CD4-positive, alpha-beta T cell (primary cell): Measurements from ENCODE around the gene PGM2L1. TPM values are rescaled to one million over a fixed set of nuclear protein-coding genes. Genes with fewer than 3 reads are reported as not detected.

ENCODE experiments used
- ATAC-seq: fragments of 200-7000 bp; cut with Tn5 transposase; one replicate; pipeline ENCODE4 v1.10.0; 2022; ENCODE audit warnings: mild to moderate bottlenecking; ENCODE audit not compliant: poor library complexity
- CTCF ChIA-PET: fragments of 350-600 bp; sonication (Branson Sonifier 250); formaldehyde crosslinking; loops from one replicate; lab custom pipeline; 2021; ENCODE audit warnings: antibody characterized with exemption, inconsistent platforms; lab: Charles Lee
- POLR2A ChIA-PET: fragments of 350-600 bp; sonication (Branson Sonifier 250); formaldehyde crosslinking; loops from one replicate; lab custom pipeline; 2021; ENCODE audit warnings: antibody characterized with exemption, inconsistent platforms; lab: Charles Lee
- DNase-seq, 14 experiments: peaks; one replicate each; pipeline ENCODE4 v3.0.0-alpha.2; 2013 to 2020; ENCODE audit warnings: mixed read lengths in 2 of 14
- H3K27ac ChIP-seq, 2 donors: one replicate each; pipeline versions ENCODE4 v1.5.1 to v1.7.0; 2013; ENCODE audit warnings: low read length in 2 of 2, low read depth in 1 of 2, mild to moderate bottlenecking in 1 of 2
- H3K27me3 ChIP-seq, 2 experiments: 1 replicate in 1 of 2; 2 replicates in 1 of 2; pipeline versions ENCODE4 v1.6.1 to v1.7.0; 2013; ENCODE audit warnings: low read length in 2 of 2, control low read depth in 1 of 2, mild to moderate bottlenecking in 1 of 2, moderate library complexity in 1 of 2; ENCODE audit not compliant: insufficient read depth in 2 of 2, control insufficient read depth in 1 of 2
- H3K36me3 ChIP-seq: one replicate; pipeline ENCODE4 v1.6.1; 2013; ENCODE audit warnings: low read length, control low read depth; ENCODE audit not compliant: insufficient read depth
- H3K4me1 ChIP-seq: one replicate; pipeline ENCODE4 v1.6.1; 2013; ENCODE audit warnings: low read length, control low read depth; ENCODE audit not compliant: insufficient read depth
- H3K4me3 ChIP-seq: one replicate; pipeline ENCODE4 v1.5.1; 2013; ENCODE audit warnings: mild to moderate bottlenecking, low read length, moderate library complexity
- H3K9me3 ChIP-seq, 2 experiments: 1 replicate in 1 of 2; 2 replicates in 1 of 2; pipeline versions ENCODE4 v1.6.1 to v1.7.0; 2013; ENCODE audit warnings: low read length in 2 of 2, mild to moderate bottlenecking in 2 of 2, control low read depth in 1 of 2, moderate library complexity in 1 of 2; ENCODE audit not compliant: control insufficient read depth in 1 of 2, insufficient read depth in 1 of 2
- H3K27ac Mint-ChIP-seq: one replicate; pipeline ENCODE4 v1.8.0; 2020; ENCODE audit warnings: mixed read lengths
- H3K27me3 Mint-ChIP-seq: one replicate; pipeline ENCODE4 v1.8.0; 2021; ENCODE audit warnings: mixed read lengths
- H3K36me3 Mint-ChIP-seq: one replicate; pipeline ENCODE4 v1.8.0; 2021; ENCODE audit warnings: low read depth, mixed read lengths
- H3K4me1 Mint-ChIP-seq: one replicate; pipeline ENCODE4 v1.8.0; 2021; ENCODE audit warnings: low read depth, mixed read lengths
- H3K4me3 Mint-ChIP-seq: one replicate; pipeline ENCODE4 v1.8.0; 2020; ENCODE audit warnings: mild to moderate bottlenecking, mixed read lengths
- H3K9me3 Mint-ChIP-seq: one replicate; pipeline ENCODE4 v1.8.0; 2020; ENCODE audit warnings: mixed read lengths
- CTCF ChIP-seq: fragments of 200-600 bp; IDR thresholded peaks from one replicate; pipeline ENCODE4 v1.8.0; 2022; ENCODE audit warnings: antibody characterized with exemption, mild to moderate bottlenecking
- intact Hi-C, 2 experiments: fragments of 100-400 bp; cut with DNase I in 1 of 2; cut with micrococcal nuclease in 1 of 2; formaldehyde crosslinking; loops; one replicate each; pipeline versions ENCODE4 v1.15.1 to v1.9.0; 2023 to 2025; cut with DNase I, micrococcal nuclease
- total RNA-seq, 174 experiments: library from RNA in 2 of 174; stranded (reverse) in 2 of 174; gene quantifications; one replicate each; pipeline ENCODE4 v1.2.3 and lab custom pipeline; 2021 to 2026

PGM2L1 gene
- total RNA-seq, 2 experiments from 2014 or later = 10.2 to 11.8 TPM

GRCh38 chr11:74347381-74347780 lies 50.9 kb downstream of the PGM2L1 start:
- Mint-ChIP-seq H3K4me1 (no peaks in the 10 kb centered on the region), H3K9me3 (no peaks in the 10 kb centered on the region), H3K4me3 (no peak overlapping the region), H3K27me3 (no peaks in the 10 kb centered on the region), H3K27ac (no peak overlapping the region), H3K36me3 (peaks cover 64% of the 10 kb centered on the region)
- H3K4me3 ChIP-seq = no peak overlapping the region
- ChIA-PET CTCF (no interaction called here), POLR2A (no interaction called here)
- intact Hi-C loops = no loop called here
- no peaks in the 10 kb centered on the region for H3K4me1 ChIP-seq
- no peak overlapping the region for H3K27ac ChIP-seq
- H3K9me3 ChIP-seq = no peaks in the 10 kb centered on the region
- peaks cover 35% of the 10 kb centered on the region for H3K36me3 ChIP-seq
- no peaks in the 10 kb centered on the region for H3K27me3 ChIP-seq
- DNase-seq = no peak
- no peak for TF ChIP-seq CTCF
- ATAC-seq = no peak

GRCh38 chr11:74345420-74345819 lies 52.8 kb downstream of the PGM2L1 start:
- Mint-ChIP-seq H3K9me3 (no peaks in the 10 kb centered on the region), H3K4me3 (no peak overlapping the region), H3K36me3 (peaks cover 73% of the 10 kb centered on the region), H3K27ac (no peak overlapping the region), H3K27me3 (no peaks in the 10 kb centered on the region), H3K4me1 (no peaks in the 10 kb centered on the region)
- no peak for TF ChIP-seq CTCF
- Histone ChIP-seq H3K4me1 (no peaks in the 10 kb centered on the region), H3K27ac (no peak overlapping the region), H3K27me3 (no peaks in the 10 kb centered on the region), H3K36me3 (peaks cover 38% of the 10 kb centered on the region), H3K9me3 (no peaks in the 10 kb centered on the region), H3K4me3 (no peak overlapping the region)
- ChIA-PET CTCF (interaction anchor here (0.7 kb wide), 1 partner anchor 393 kb away, joined by 3 read pairs; no protein-coding TSS in a partner anchor), POLR2A (no interaction called here)
- intact Hi-C loops = no loop called here
- DNase-seq (no peak), ATAC-seq (no peak)

- no peak overlapping the region for H3K27ac ChIP-seq
- intact Hi-C loops = no loop called here
- Mint-ChIP-seq H3K36me3 (peaks cover 85% of the 10 kb centered on the region), H3K27ac (no peak overlapping the region), H3K27me3 (no peaks in the 10 kb centered on the region), H3K4me3 (no peak overlapping the region), H3K9me3 (no peaks in the 10 kb centered on the region), H3K4me1 (no peaks in the 10 kb centered on the region)
- peaks cover 56% of the 10 kb centered on the region for H3K36me3 ChIP-seq
- TF ChIP-seq CTCF = no peak
- DNase-seq (no peak), ATAC-seq (no peak)
- H3K4me3 ChIP-seq = no peak overlapping the region
- H3K27me3 ChIP-seq = no peaks in the 10 kb centered on the region
- H3K4me1 ChIP-seq = no peaks in the 10 kb centered on the region
- H3K9me3 ChIP-seq = no peaks in the 10 kb centered on the region
- ChIA-PET CTCF (interaction anchor here (0.7 kb wide), 1 partner anchor 1654 kb away, joined by 3 read pairs; no protein-coding TSS in a partner anchor), POLR2A (no interaction called here)
Observed at GRCh38 chr11:74341921-74342320, 56.3 kb downstream of the PGM2L1 start.
